ENCODE results near the gene GTF2B.
"Not testable (repeated sequence)": the region's sequence is repeated elsewhere in the genome, so short reads cannot be mapped to it uniquely, and the experiment has no call there.

The GTF2B gene

GRCh38 chr1:88891318-88891950 lies at the start of gene GTF2B:
TSS of gene GTF2B (minus strand) at chr1:88891567. CDS start at chr1:88891499, 68 bp downstream.
- DNase-seq (ENCODE audit: low read depth), result peak; percentile 98
- H3K4me3 ChIP-seq (ENCODE audit: low read depth, low read length), result peak within 1 kb of the TSS; percentile 57
- TF ChIP-seq CTCF (IDR thresholded peaks at IDR 0.05; ENCODE audit: insufficient read depth, low read depth, low read length, missing control alignments), result no peak

GRCh38 chr1:88938528-88938927 lies 47.2 kb upstream of the GTF2B start:
- H3K4me3 ChIP-seq (ENCODE audit: low read depth, low read length); DNase-seq (ENCODE audit: low read depth): not testable (repeated sequence)

- no peak for DNase-seq (ENCODE audit: low read depth)
- no peak for TF ChIP-seq CTCF (IDR thresholded peaks at IDR 0.05; ENCODE audit: insufficient read depth, low read depth, low read length, missing control alignments)
- H3K4me3 ChIP-seq (ENCODE audit: low read depth, low read length), result no peak overlapping the region
These were observed 45.5 kb upstream of the GTF2B start for GRCh38 chr1:88936760-88937342.

DNA sequence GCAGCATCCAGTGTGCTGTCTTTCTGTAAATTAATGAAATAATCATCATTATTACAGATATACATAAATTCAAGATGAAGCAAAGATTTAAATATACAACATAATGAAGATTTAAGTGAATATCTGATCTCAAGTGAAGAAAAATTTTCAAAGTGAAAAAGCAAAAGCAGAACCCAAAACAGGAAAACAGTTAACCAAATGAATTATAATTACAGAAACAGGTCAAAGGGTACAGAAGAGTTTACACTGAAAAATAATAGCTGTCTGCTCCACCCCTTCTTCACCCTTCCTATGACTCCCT lies 44.8 kb upstream of the GTF2B start:
- no peak for TF ChIP-seq CTCF (IDR thresholded peaks at IDR 0.05; ENCODE audit: insufficient read depth, low read depth, low read length, missing control alignments)
- H3K4me3 ChIP-seq (ENCODE audit: low read depth, low read length), result no peak overlapping the region
- no peak for DNase-seq (ENCODE audit: low read depth)

GRCh38 chr1:88935522-88936222 lies 44.3 kb upstream of the GTF2B start:
- no peak overlapping the region for H3K4me3 ChIP-seq (ENCODE audit: low read depth, low read length)
- peak; percentile 51 for TF ChIP-seq CTCF (IDR thresholded peaks at IDR 0.05; ENCODE audit: insufficient read depth, low read depth, low read length, missing control alignments)
- peak; percentile 35 for DNase-seq (ENCODE audit: low read depth)

- not testable (repeated sequence) for DNase-seq (ENCODE audit: low read depth); H3K4me3 ChIP-seq (ENCODE audit: low read depth, low read length)
These were observed 38.8 kb upstream of the GTF2B start for GRCh38 chr1:88930176-88930575.

DNA sequence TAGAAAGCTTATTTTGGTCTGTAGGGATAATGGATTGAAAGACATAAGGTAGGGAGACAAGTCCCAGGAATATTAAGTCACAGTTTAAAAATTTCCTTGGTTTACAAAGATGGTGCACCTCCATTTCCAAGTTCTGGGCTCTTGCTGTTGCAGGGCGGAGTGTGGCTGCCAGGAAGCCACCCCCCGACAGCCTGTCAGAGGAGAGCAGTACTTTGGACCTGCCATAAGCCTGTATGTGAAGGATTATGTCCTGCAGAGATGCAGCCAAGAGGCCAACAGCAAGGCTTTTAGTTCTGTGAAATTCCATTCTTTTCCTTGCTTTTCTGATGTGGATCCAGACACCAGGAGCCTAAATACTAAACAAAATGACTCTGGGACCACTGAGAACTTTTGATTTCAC lies 31.9 kb upstream of the GTF2B start:
- TF ChIP-seq CTCF (IDR thresholded peaks at IDR 0.05; ENCODE audit: insufficient read depth, low read depth, low read length, missing control alignments), result no peak
- DNase-seq (ENCODE audit: low read depth), result no peak
- H3K4me3 ChIP-seq (ENCODE audit: low read depth, low read length), result no peak overlapping the region

- no peak overlapping the region for H3K4me3 ChIP-seq (ENCODE audit: low read depth, low read length)
- no peak for TF ChIP-seq CTCF (IDR thresholded peaks at IDR 0.05; ENCODE audit: insufficient read depth, low read depth, low read length, missing control alignments)
- no peak for DNase-seq (ENCODE audit: low read depth)
These were observed 30.8 kb upstream of the GTF2B start for GRCh38 chr1:88922214-88922613.

Data from GM12865 (cell line).